AG20443 (cell line): ENCODE data around the gene BARX1.
A peak's percentile ranks its signal among the peaks of the same experiment; 100 is the strongest.
"Not testable (repeated sequence)": the region's sequence is repeated elsewhere in the genome, so short reads cannot be mapped to it uniquely, and the experiment has no call there.

ENCODE experiments used
- DNase-seq: peaks from one replicate; pipeline ENCODE4 v3.0.0; 2012; ENCODE audit warnings: low spot score, mixed read lengths

The BARX1 gene

DNA sequence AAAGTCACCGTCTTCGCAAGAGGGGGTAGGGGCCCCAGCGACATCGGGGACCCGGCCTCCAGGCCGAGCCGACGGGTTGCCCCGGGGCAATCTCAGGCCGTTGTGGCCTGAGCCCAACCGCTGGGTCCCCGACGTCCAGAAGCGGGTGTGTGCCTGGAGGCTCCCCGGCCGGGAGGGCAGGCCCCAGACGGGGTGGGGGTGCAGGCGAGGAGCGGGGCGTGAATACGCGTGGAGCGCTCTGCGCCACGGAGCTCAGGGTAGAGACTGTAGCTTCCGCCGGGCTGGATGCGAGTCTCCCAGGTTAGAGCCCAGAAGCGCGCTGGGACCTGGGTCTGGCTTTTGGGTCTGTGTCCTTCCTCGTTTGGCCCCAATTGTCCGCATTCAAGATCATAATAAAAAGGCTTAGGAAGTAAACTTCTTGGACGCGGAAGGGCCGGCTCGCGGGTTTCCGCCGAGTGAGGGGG, 3.5 kb downstream of the BARX1 start:
- no peak for DNase-seq

DNA sequence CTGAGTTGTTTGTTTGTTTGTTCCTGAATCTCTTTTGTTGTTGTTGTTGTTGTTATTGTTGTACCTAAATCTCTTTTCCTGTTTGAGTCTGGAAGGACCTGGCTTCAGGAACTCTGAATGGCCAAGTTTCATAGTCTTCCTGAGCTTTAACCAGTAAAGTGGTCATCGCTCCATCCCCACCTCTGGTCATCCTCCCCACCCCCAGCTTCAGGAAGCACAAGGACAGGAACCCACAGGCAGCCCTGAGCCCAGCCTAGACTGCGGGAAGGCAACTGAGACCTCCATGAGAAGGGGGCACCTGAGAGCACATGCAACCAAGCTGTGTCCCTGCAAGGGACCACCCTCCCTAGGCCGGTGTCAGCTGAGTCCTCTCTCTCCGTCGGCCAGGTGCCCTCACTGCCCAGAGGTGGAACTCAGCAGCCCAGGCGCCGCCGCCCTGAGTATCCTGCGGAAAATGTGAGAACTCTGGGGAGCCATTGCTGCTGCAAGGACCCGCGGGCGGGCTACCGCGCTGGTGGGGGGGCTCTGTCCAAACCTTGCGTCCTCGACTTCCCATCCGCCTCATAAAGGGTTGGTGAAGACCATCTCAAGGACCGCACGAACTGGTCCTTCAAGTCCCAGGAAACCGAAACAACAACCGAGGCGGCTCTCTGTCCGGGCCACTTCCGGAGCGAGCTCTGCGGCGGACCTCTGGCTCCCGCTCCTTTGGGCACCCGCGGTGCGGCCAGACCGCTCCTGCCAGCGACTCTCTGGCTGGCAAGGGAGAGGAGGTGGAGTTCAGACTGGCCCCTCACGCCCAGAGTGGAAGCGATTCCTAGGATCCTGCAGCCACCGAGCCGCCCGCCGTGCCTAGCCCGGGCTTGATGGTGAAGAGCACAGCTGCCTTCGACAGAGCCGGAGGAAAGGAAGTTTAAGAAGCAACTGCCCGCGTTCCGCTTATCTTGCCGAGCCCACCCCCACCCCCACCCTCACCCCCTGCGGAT, 4.2 kb downstream of the BARX1 start:
- peak; percentile 61 for DNase-seq

DNA sequence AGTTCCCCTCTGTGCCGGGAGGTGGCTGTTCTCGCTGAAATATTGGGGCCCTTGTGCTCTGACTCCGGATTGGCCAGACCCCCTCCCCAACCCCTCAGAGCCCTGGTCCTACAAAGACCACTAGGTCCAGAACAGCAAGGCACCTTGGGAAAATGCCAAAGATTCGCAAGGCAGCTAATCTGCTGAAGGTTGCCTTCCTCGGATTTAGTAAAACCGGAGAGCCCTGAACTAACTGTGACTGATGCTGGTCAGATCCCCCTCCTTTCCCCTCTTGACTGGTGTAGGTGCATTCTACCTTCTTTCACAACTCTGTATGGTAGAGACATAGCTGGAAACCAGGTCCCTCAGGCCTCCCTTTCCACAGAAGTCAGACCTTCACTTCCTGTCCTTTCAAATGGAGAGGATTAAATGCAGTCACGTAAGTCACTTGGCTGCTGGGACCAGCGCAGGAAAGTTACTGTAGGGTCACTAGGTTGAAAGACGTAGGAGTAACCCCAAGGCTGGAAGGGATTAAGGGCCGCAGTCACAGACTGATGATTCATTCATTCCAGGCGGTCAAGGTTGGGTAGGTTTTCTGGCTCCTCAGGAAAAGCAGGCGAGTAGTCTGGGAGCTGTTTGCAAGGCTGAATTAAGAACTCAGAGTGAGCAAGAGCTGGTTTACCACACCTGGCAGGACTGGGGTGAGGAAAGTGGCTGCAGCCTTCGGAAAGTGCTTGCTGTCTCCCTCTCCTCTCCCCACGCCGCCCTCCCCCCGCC, 5.3 kb downstream of the BARX1 start:
- no peak for DNase-seq

DNA sequence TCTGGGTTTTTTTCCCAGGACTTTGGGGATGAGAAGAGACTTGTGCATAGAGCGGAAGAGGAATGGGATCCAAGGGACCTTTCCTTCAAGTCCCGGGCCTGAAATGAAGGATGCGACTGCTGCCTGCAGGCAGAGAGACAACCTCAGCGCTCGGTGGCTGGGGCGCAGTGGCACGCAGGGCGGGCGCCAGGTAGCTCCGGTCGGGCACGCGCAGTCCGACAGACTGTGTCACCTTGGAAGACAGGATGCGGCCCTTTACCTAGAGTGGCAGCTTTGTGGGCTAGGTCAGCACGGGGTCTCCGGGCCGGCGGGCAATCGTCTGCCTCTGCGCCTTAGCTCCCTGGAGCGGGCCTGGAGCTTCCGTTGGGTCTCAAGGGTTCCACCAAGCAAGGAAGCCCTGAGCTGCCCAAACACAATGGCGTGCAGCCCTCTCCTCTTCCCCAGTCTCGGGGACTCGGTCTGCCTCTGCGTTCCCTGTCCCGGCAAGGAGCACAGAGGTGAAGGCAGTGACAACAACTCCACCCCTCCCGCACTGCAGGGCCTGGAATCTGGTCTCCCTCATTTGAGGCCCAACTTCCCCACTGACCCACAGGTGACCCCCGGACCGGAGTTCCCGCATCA, 6.0 kb downstream of the BARX1 start:
- no peak for DNase-seq

DNA sequence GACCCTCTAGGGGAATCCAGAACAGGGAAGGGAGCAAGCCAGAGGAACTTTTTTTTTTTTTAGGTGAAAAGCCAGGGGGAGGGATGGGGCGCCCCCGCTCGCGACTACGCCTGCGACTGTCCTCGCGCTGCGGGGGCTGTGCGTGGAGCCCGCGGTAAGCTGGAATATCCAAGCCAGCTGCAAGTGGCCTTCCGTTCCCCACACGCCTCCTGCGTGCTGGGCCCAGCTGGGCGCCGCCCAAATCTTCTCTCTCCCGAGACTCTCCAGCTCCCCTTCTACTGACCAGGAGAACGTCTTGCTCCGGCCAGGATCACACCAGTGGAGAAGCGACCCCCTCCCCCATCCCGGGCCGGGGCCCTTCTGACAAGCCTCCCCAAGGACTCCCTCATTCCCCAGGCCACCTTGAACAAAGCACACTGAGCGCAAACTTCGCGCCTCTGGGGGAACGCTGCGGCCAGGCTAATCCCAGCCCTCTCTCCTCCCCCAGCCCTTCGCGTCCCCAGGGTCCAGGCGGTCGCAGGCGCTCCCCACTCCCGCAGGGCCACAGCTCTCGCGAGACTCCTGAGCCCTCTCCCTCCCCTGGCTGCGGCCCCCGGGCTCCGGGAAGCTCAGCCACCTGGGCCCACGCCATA, 6.6 kb downstream of the BARX1 start:
- no peak for DNase-seq

DNA sequence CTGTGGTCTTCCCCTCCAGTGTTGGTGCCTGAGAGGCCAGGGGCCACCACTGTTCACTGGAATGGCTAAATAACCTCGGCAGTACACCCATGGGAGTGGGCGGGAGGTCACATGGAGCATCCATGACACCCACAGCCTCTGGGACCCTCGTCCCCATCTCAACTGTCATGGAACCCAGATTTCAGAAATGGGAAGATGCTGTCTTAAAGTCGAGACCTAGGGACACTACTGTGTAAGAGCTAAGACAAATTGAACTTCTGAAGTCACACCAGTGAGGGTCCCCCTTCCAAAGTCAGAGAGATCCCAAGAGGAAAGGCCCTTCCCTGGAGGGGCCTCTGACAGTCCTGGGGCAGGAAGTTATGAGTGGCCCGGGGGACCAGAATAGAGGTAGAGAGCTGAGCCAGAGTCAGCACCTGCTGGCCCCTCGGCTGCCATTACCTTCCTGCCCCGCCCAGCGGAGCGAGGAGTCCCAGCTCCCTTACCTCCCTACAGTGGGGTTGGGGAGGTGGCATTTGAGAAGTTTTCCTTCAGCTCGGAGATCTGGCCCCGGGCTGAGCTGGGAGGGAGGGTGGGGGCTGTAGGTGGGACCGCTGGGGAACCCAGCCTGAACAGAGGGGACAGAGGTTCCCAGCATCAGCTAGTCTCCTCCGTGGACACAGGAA, 7.6 kb downstream of the BARX1 start:
- no peak for DNase-seq

DNA sequence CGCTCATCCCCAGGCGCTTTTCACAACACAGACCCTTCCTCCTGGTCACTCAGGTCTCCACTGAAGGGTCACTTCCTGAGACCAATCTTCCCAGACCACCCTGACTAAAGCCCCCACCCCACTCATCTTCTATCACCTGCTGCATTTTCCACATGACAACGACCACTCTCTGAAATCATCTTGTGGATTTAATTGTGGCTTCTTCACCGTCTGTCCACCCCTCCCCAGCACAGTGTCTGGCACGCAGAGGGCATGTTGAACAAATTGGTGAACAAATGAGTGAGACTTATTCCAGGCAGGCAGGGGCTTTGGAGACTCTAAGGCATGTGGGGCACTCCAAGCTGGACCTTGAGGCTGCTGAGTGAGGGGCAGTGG, 8.8 kb downstream of the BARX1 start:
- no peak for DNase-seq

DNA sequence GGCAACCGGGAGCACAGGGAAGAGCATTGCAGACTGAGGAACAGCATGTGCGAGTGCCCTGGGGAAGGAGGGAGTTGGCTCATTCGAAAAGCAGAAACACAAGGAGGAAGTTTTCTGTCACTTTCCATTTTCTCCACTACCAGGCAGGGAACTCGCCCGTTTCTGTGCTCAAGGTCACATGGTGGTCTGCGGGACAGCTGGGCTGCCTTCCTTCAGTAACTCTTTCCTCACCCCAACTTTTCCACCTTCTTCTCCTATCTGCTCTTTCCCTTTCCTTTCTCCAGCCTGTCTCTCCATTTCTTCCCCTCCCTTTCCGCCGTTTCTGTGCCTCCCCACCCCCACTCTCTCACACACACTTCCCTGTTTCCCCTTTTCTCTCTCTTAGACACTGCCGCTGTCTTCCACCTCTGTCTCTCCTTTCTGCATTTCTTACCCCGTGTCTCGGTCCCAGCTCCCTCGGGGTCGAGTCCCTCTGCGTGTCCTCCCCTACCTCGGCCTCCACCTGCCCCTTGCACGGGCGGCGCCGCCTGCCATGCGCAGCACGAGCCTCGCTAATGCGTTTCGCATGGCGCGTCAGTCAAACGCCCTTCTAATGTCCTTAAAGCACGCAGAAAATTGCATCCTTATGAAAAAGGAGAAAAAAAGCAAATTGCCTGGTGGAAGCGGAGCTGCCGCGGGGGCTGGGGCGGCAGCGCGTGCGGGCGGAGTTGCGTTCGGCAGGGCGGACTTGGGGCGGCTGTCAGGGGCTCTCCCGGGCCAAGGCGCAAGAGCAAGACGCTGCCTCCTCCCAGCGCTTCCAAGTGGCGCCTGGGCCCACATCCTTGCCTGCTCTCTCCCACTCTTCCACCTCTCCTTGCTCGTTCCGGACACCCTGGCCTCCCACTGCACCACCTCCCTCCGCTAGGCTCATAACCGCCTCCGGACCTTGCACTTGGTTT, 9.5 kb downstream of the BARX1 start:
- DNase-seq: no peak

DNA sequence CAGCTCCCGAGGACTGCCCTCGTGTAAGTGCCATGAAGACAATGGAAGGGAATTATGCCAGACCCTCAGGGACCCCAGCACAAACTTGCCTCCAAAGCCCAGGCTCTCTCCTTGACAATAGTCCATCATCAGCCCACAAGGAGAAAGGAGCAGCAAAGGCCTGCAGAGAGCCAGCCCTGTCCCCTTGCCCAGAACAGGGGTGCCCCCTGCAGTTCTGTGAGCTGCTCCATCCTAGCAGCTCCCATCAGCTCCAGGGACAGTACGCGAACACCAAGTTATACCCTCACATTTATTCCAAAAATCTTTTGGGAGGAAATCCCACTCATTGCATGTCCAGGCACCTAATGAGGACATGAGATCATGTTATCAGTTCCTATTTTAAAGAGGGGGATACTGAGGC, 11.1 kb downstream of the BARX1 start:
- no peak for DNase-seq

DNA sequence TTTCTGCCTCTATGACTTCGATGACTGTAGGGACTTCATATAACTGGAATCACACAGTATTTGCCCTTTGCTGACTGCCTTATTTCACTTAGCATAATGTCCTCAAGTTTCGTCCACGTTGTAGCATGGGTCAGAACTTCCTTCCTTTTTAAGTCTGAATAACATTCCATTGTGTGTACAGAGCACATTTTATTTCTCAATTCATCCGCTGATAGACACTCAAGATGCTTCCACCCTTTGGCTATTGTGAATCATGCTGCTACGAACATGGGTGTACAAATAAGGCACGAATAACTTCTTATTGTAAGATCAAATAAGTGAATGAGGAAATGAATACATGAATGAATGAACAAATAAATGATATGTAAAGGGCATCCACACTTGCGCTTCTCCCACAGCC, 13.0 kb downstream of the BARX1 start:
- DNase-seq: no peak

DNA sequence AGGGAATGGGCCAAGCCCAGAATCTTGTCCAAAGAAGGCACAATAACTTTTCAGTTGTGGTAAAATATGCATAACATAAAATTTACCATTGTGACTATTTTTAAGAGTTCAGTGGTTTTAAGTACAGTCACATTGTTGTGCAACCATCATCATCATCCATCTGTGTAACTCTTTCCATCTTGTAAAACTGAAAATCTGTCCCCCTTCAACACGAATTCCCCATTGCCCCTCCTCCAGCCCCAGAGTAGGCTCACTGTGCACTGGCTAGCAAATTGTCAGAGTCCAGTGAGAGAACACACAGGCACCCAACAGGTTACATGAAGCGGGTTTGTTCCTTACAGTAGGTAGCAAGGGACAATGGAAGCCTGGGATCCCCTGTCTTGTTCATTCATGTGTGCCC, 13.7 kb downstream of the BARX1 start:
- no peak for DNase-seq

DNA sequence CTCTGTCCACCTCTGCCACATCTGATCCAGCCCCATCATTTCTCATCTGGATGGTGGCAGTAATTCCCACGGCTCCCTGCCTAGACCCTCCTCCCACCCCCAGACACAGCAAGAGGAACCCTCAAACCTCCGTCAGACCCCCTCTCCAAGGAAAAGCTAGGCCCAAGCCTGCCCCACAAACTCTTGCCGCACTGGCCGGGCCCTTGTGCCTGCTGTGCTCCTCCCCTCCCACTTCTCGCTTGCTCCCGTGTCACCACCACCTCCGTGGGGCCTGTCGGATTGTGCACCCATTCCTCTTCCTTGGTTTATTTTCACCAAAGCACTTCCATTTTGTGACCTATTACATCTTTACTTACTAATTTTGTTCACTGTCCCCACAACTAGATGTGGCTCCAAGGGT, 14.2 kb downstream of the BARX1 start:
- no peak for DNase-seq

DNA sequence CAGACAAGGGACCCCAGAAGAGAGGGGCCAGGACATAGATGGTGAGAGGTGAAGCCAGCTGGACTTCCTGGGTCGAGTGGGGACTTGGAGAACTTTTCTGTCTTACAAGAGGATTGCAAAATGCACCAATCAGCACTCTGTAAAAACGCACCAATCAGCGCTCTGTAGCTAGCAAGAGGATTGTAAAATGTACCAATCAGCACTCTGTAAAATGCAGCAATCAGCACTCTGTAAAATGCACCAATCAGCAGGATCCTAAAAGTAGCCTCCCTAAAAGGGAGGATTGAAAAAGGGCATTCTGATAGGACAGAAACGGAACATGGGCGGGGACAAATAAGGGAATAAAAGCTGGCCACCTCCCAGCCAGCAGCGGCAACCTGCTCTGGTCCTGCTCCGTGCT, 15.6 kb downstream of the BARX1 start:
- not testable (repeated sequence) for DNase-seq

DNA sequence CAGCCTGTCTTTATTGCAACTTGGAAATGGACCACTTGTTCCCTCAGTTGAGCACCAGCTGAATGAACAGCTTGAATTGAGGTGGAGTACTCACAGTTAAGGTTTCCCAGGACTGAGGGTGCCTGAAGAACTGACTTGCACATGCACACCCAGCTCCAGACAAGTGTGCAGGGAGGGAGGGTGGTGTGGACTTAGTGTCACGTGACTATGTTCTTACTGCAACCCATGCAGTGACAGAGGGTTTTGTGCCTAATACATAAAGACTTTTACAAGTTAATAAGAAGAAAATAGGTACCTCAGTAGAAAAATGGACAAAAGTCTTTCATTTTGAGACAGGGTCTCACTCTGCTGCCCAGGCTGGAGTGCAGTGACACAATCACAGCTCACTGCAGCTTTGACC, 18.0 kb downstream of the BARX1 start:
- DNase-seq: no peak

DNA sequence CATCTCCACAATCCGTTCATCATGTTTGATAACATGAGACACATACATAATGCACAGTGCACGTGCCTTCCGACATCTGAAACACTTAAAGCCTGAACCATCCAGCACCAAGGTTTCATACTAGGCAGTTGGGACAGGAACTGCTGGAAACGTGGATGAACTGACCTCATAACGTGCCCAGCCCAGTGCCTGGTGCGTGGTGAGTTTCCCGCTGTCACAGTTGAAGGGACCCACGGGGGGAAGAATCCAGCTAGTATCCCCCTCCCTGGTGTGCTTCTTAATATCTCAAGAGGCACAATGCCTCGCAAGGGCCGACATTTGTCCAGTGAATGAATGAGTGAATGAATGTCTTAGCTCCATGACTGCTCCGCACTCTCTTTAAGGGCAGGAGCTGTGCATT, 23.2 kb downstream of the BARX1 start:
- DNase-seq: no peak

DNA sequence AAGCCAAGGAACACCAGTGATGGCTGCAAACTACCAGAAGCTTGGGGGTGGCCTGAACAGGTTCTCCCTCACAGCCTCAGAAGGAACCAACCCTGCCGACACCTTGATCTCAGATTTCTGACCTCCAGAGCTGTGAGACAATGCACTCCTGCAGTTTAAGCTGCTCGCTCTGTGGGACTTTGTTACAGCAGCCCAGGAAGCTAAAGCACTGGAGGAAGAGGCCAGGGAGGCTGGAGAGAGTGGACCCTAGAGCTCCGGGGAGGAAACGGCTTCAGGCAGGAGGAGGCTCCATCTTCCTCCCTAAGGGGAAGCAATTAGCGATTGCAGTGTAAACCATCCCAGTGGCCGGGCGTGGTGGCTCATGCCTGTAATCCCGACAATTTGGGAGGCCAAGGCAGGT, 25.1 kb downstream of the BARX1 start:
- DNase-seq: no peak

DNA sequence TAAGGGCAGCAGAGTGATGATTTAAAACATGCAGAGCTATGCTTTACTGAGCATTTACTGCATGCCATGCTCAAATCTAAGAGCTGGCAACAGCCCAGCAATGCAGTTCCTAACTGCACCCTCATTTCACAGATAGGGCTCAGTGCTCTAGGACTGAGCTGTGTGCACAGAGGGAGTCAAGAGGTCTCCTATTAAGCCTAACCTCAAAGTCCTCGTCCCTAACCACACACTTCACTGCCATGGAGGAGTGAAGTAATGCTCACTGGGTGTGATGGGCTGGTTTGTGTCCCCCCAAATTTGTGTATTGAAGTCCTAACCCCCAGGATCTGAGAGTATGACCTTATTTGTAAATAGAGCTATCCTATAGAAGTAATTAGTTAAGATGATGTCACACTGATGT, 25.9 kb downstream of the BARX1 start:
- DNase-seq: no peak

DNA sequence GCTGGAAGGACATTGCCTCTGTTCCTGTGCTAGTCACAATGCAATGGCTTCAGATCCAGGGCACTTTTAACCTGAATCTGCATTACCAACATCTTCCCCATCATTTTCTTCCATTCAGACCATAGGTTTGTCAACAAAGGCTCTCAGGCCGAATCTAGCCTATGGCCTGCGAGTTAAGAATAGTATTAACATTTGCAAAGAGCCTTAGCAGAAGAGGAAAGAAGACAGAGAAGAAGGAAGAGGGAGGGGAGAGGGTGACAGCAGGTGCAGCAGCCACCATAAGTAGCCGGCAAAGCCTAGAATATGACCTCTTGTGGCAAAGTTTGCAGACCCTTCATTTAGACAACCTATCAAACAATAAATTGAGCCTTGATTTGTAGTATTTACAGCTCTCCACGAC, 32.6 kb downstream of the BARX1 start:
- DNase-seq: no peak

DNA sequence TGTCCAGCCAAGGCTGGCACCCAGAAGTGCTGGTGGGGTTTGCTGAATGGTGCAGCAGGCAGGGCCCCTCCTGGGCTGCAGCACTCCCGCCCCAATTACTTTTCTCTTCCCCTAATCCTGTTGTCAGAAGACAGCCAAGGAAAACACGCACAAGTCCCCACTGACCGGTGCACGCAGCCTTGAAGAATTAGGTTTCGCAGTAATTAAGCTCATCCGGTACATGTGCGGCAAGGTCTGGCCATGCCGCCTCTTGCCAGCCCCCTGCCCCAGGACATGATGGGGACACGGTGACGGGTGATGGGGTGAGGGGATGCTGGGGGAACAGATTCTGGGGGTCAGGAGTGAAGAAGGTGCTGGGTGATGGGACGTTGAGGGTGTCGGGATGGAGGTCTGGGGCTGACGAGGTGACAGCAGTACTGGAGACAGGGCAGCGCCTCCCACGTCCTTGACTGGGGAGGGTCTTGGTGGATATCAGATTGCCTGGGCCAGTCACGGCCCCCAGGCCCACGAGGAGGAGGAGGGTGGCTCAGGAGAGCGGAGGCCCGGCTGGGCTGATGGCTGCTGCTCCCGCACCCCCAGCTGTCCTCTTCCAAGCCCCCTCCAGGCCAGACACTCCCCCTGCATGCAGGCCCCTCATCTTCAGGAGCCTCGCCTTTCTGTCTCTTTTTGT, 34.9 kb downstream of the BARX1 start:
- no peak for DNase-seq

DNA sequence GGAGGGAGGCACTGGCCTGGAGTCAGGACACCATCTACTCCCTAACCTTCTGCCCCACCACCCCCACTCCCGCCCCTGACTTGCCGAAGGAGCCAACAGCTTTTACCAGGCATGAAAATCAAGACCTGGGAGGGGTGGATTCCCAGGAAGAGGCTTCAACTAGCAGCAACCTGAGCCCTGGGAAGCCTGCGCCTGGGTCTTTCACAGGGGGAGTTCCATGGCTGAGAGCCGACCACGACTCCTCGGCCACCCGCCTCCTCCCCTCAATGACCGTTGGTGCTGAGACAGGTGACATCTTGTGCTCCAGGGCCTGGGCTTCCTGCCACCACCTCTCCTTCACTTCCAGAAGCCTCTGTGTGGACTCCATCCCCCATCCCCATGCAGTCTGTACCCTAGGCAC, 37.1 kb downstream of the BARX1 start:
- DNase-seq: no peak
